ENCODE data around the gene SNX33.

DNA sequence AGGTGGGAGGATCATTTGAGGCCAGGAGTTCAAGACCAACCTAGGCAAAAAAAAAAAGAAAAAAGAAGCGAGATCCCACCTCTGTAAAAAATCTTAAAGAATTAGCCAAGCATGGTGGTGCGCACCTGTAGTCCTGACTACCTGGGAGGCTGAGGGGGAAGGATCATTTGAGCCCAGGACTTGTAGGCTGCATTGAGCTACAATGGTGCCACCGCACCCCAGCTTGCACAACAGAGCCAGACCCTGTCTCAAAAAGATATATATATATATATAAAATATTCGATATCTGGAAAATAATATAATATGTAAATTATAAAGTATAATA lies 6.6 kb upstream of the SNX33 start:
- TF ChIP-seq, protein P1, sequence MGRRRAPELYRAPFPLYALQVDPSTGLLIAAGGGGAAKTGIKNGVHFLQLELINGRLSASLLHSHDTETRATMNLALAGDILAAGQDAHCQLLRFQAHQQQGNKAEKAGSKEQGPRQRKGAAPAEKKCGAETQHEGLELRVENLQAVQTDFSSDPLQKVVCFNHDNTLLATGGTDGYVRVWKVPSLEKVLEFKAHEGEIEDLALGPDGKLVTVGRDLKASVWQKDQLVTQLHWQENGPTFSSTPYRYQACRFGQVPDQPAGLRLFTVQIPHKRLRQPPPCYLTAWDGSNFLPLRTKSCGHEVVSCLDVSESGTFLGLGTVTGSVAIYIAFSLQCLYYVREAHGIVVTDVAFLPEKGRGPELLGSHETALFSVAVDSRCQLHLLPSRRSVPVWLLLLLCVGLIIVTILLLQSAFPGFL (CRISPR knock-in tag; IDR thresholded peaks at IDR 0.05; ENCODE audit: borderline replicate concordance), result no peak
- TF ChIP-seq TCF7 (CRISPR knock-in tag; IDR thresholded peaks at IDR 0.05; ENCODE audit: low read depth) (no peak), CTCF (IDR thresholded peaks at IDR 0.05) (no peak), PRDM15 (CRISPR knock-in tag; IDR thresholded peaks at IDR 0.05) (no peak), MXD4 (CRISPR knock-in tag; IDR thresholded peaks at IDR 0.05; ENCODE audit: borderline replicate concordance) (no peak), ZNF671 (CRISPR knock-in tag; IDR thresholded peaks at IDR 0.05) (no peak), ERG (CRISPR knock-in tag; IDR thresholded peaks at IDR 0.05) (no peak), NR1H2 (CRISPR knock-in tag; IDR thresholded peaks at IDR 0.05) (no peak), USF2 (CRISPR knock-in tag; IDR thresholded peaks at IDR 0.05) (no peak)
- TF ChIP-seq, protein P2, sequence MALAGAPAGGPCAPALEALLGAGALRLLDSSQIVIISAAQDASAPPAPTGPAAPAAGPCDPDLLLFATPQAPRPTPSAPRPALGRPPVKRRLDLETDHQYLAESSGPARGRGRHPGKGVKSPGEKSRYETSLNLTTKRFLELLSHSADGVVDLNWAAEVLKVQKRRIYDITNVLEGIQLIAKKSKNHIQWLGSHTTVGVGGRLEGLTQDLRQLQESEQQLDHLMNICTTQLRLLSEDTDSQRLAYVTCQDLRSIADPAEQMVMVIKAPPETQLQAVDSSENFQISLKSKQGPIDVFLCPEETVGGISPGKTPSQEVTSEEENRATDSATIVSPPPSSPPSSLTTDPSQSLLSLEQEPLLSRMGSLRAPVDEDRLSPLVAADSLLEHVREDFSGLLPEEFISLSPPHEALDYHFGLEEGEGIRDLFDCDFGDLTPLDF (CRISPR knock-in tag; IDR thresholded peaks at IDR 0.05), result no peak

All from WTC11 (cell line).